DMS 273 (cell line): ENCODE data around the gene NAA60.

Source experiments
- DNase-seq: peaks from one replicate; lab custom pipeline; 2025; ENCODE audit not compliant: unreplicated experiment; lab: John Stamatoyannopoulos, UW

NAA60 gene

GRCh38 chr16:3536271-3536731, 92.8 kb downstream of the NAA60 start:
- no peak for DNase-seq
